GM13976 (cell line): Measurements from ENCODE around the gene KRT6B.

Experiments
- DNase-seq: peaks from one replicate; pipeline ENCODE4 v3.0.0; 2012; ENCODE audit warnings: low spot score
- in situ Hi-C: fragments of 300-500 bp; cut with MboI; formaldehyde crosslinking; loops from one replicate; pipeline ENCODE4 v1.12.0; 2022; ENCODE audit warnings: low sequenced_read_pairs, mixed read lengths, inconsistent platforms; ENCODE audit not compliant: unreplicated experiment
- TF ChIP-seq, protein P1 (sequence below): IDR thresholded peaks from 2 replicates; pipeline ENCODE4 v1.5.1; 2012; ENCODE audit warnings: borderline replicate concordance, mild to moderate bottlenecking; ENCODE audit not compliant: insufficient read depth; ENCODE audit errors: extremely low read depth, missing control alignments, control extremely low read depth

Gene KRT6B

DNA sequence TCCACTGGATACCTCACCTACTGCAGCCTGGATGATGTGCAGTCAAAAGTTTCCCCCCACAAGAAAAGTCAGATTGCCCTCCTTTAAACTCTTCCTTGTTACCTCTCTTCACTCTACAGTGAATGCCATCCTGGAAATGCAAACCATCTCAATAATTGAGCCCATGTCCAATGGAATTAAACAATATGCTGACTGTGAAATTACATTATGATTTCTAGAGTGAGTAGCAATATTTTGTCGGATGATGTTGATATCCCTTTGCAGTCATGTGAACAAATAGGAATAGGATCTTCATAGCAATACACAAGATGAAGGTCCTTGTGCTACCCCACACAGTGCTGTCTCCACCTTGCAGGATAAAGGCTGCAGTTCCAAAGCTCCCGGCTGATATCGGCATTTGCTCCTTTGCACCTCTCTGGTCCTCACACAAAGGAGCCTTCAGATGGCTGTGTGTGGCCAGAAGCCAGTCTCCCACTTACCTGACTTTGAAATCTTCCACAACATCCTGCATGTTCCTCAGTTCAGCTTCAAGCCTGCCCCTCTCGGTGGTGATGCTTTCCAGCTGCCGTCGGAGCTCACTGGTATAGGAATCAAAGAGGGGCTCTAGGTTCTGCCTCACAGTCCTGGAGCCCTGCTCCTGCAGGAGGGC, 19.3 kb downstream of the KRT6B start:
- DNase-seq = no peak
- TF ChIP-seq, protein P1, sequence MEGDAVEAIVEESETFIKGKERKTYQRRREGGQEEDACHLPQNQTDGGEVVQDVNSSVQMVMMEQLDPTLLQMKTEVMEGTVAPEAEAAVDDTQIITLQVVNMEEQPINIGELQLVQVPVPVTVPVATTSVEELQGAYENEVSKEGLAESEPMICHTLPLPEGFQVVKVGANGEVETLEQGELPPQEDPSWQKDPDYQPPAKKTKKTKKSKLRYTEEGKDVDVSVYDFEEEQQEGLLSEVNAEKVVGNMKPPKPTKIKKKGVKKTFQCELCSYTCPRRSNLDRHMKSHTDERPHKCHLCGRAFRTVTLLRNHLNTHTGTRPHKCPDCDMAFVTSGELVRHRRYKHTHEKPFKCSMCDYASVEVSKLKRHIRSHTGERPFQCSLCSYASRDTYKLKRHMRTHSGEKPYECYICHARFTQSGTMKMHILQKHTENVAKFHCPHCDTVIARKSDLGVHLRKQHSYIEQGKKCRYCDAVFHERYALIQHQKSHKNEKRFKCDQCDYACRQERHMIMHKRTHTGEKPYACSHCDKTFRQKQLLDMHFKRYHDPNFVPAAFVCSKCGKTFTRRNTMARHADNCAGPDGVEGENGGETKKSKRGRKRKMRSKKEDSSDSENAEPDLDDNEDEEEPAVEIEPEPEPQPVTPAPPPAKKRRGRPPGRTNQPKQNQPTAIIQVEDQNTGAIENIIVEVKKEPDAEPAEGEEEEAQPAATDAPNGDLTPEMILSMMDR = no peak
- in situ Hi-C loops = no loop called here

DNA sequence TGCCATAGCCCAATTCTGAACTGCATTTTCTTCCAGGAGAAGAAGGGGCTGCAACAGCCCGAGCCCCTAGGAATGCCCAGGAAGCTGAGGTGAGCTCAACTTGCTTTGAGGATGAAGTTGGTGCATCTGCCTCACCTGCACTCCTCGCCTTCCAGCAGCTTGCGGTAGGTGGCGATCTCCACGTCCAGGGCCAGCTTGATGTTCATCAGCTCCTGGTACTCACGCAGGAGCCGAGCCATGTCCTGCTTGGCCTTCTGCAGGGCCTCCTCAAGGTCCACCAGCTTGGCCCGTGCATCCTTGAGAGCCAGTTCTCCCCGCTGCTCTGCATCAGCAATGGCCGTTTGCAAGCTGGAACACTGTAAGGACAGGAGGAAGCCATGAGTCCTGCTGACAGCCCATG, 23.8 kb downstream of the KRT6B start:
- DNase-seq = no peak

DNA sequence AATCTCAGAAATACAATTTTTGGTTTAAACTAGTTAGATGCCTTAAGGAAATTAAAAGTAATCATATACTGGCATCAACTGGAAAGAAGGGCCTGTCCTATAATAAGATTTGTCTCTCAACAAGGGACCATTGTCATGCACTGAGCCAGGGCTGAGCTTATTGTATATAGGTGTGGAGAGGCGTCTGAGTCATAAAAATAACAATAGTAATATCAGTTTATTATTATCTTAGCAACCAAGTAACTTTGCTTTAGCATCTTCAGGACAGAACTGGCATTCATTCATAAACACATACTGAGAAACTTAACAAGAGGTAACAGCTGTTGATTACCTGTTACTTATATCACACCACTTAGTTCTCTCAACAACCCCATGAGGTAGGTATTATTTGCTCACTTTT, 24.9 kb downstream of the KRT6B start:
- no peak for DNase-seq
- in situ Hi-C loops = no loop called here
- TF ChIP-seq, protein P1 = no peak

More for the DNA sequence above, 23.8 kb downstream of the KRT6B start:
- TF ChIP-seq, protein P1 = no peak
- in situ Hi-C loops = no loop called here

DNA sequence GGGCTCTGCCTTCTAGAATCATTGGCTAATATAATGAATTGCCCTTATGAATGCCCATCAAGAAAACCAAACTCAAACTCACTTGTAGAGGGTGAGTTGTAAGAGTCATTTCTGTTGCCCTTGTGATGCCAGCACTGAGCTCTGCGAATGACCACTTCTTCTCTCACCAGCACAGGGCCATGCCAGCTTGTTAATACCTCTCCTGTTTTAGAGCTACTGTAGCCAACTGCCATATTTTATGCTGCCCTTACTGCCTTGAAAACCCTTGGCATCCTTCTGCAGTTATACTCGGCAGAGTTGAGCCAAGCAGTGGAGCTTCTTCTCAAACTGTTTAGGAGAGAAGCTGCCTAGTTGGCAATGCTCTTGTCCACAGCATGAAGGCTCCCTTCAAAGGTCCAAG, 25.9 kb downstream of the KRT6B start:
- DNase-seq = no peak
- in situ Hi-C loops = no loop called here
- TF ChIP-seq, protein P1 = no peak

DNA sequence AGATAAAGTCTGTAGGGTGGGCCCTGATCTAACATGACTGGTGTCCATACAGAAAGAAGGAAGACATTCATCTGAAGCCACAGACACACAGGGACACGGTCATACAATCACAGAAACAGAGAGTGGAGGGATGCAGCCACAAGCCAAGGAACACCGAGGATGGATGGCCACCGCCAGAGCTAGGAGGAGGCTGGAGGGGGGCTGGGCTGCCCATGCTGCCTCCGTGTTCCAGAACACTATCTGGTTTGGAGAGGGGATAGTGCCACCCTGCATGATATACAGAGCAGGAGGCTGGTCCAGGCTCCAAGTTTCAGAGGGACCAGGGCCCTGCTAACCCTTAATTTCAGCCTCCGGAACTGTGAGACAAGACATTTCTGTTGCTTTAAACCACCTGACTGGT, 26.5 kb downstream of the KRT6B start:
- in situ Hi-C loops = no loop called here
- no peak for DNase-seq
- TF ChIP-seq, protein P1 = no peak

DNA sequence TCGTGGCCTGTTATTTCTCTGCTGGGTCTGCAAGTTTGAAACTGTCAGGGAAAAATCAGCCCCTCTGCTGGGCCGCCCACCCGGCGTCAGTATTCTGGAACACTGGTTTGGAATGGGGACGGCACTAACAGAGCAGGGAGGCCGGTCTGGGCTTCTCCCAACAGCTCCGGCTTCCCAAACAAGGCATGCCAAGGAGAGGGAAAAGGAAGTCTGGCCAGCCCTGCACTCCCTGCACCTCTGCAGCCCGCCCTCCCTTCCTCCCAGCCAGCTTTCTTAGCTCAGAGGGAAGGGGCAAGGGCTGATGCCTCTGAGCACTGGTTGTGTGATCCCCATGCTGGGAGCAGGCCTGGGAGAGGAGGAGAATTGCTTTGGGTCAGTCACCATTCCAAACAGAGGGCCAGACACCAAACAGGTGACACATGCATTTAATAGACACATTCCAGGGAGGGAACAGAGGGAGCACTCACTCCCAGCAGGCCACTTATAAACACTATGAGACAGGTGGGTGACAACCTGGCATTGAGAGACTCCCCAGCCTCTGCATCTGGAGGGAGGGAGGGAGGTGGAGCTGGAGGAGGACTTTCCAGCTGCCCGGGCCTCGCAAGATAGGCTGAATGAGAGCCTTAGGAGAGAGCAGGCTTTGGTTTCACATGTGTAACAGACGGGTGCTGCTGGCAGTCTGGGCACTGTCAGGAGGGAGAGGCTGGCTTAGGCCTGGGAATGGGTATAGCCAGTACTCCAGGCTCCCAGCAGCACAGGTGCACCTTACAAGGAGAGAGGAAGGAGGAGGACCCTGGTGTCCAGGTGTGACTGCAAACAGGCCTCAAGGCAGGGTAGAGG, 28.1 kb downstream of the KRT6B start:
- TF ChIP-seq, protein P1 = no peak
- in situ Hi-C loops = no loop called here
- DNase-seq = no peak

DNA sequence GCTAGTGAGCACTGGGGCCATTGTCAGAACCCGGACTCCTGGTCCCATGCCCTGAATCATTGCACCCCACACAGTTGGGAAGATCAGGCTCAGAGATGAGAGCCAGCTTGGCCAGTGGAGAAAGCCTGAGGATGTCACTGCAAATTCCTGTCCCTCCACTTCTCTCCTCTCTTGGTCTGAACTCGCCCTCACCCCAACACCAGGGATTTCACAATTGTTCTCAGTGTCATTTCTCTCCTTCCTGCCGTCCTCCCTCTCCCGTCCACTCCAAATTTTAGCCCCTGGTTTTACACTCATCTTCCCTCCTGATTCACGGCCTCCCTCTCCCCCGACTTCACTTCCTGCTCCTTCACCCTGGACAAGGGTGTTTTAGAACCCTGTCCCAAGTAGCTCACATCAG, 28.9 kb downstream of the KRT6B start:
- in situ Hi-C loops = no loop called here
- TF ChIP-seq, protein P1 = no peak
- no peak for DNase-seq
